H1 (cell line): ENCODE results near the gene ACTR1A. TPM values are rescaled to one million over a fixed set of nuclear protein-coding genes. Genes with fewer than 3 reads are reported as not detected.

Experiments used
- CTCF ChIA-PET: fragments of 300-600 bp; sonication (Branson Sonifier 250); formaldehyde crosslinking; loops from one replicate; lab custom pipeline; 2021; ENCODE audit not compliant: partially characterized antibody; lab: Charles Lee
- POLR2A ChIA-PET: fragments of 300-600 bp; sonication (Branson Sonifier 250); formaldehyde crosslinking; loops from one replicate; lab custom pipeline; 2021; ENCODE audit warnings: inconsistent platforms; ENCODE audit not compliant: partially characterized antibody; lab: Charles Lee
- DNase-seq, 2 experiments: peaks; one replicate each; pipeline versions ENCODE4 v3.0.0 to v3.0.0-alpha.2; 2010 to 2022; ENCODE audit warnings: low spot score in 2 of 2, low read depth in 1 of 2, mixed read lengths in 1 of 2
- FAIRE-seq: peaks from 2 replicates; lab custom pipeline; 2011; peaks lifted over from hg19 to GRCh38; lab: Jason Lieb, UNC
- H2AFZ ChIP-seq: 2 replicates; pipeline ENCODE4 v1.8.1; 2012; ENCODE audit warnings: low read length, inconsistent platforms
- H2AK5ac ChIP-seq: 2 replicates; pipeline ENCODE4 v1.6.1; 2013; ENCODE audit warnings: low read depth, low read length
- H2BK120ac ChIP-seq: replicated peaks from 2 replicates; pipeline ENCODE3; 2013; ENCODE audit warnings: low read depth, low read length, inconsistent platforms
- H2BK12ac ChIP-seq: 2 replicates; pipeline ENCODE4 v1.6.1; 2013; ENCODE audit warnings: low read depth, low read length
- H2BK15ac ChIP-seq: 2 replicates; pipeline ENCODE4 v1.6.1; 2013; ENCODE audit warnings: low read length
- H2BK20ac ChIP-seq: 2 replicates; pipeline ENCODE4 v1.6.1; 2013; ENCODE audit warnings: low read length
- H2BK5ac ChIP-seq: 2 replicates; pipeline ENCODE4 v1.6.1; 2013; ENCODE audit warnings: low read depth, low read length
- H3K14ac ChIP-seq: 2 replicates; pipeline ENCODE4 v1.6.1; 2013; ENCODE audit warnings: inconsistent platforms; ENCODE audit not compliant: insufficient read length
- H3K18ac ChIP-seq: 2 replicates; pipeline ENCODE4 v1.6.1; 2013; ENCODE audit warnings: low read length; ENCODE audit errors: extremely low read depth
- H3K23ac ChIP-seq: 2 replicates; pipeline ENCODE4 v1.6.1; 2013; ENCODE audit warnings: inconsistent platforms; ENCODE audit not compliant: insufficient read length
- H3K23me2 ChIP-seq: 2 replicates; pipeline ENCODE4 v1.6.1; 2013; ENCODE audit warnings: low read depth, low read length
- H3K27ac ChIP-seq: 2 replicates; pipeline ENCODE4 v1.6.1; 2011; ENCODE audit warnings: low read depth, low read length, inconsistent platforms
- H3K27me3 ChIP-seq, 4 experiments: replicated peaks in 1 of 4; 1 replicate in 1 of 4; 2 replicates in 3 of 4; pipeline versions ENCODE4 v1.6.1 to v1.8.1; 2011 to 2013; ENCODE audit warnings: low read length in 3 of 4, mild to moderate bottlenecking in 3 of 4, inconsistent platforms in 2 of 4, mixed read lengths in 2 of 4, moderate library complexity in 1 of 4; ENCODE audit not compliant: control insufficient read depth in 3 of 4, insufficient read depth in 3 of 4; ENCODE audit errors: extremely low read depth in 1 of 4
- H3K36me3 ChIP-seq, 4 experiments: 2 replicates each; pipeline versions ENCODE4 v1.6.1 to v1.8.1; 2011 to 2013; ENCODE audit warnings: mild to moderate bottlenecking in 4 of 4, low read length in 3 of 4, moderate library complexity in 2 of 4, control low read depth in 1 of 4, inconsistent platforms in 1 of 4; ENCODE audit not compliant: insufficient read depth in 4 of 4, control insufficient read depth in 2 of 4
- H3K4ac ChIP-seq: replicated peaks from 2 replicates; pipeline ENCODE3; 2013; ENCODE audit warnings: low read length, low read depth, mixed read lengths, inconsistent platforms; ENCODE audit not compliant: insufficient read length
- H3K4me1 ChIP-seq, 4 experiments: replicated peaks in 1 of 4; 1 replicate in 1 of 4; 2 replicates in 3 of 4; pipeline versions ENCODE4 v1.6.1 to v1.8.1; 2011 to 2013; ENCODE audit warnings: low read length in 3 of 4, inconsistent platforms in 2 of 4, mixed read lengths in 1 of 4; ENCODE audit not compliant: insufficient read depth in 4 of 4, control insufficient read depth in 3 of 4
- H3K4me2 ChIP-seq, 2 experiments: 2 replicates each; pipeline versions ENCODE4 v1.6.1 to v1.8.1; 2011 to 2013; ENCODE audit warnings: low read depth in 2 of 2, low read length in 2 of 2, control low read depth in 1 of 2, inconsistent platforms in 1 of 2, mild to moderate bottlenecking in 1 of 2; ENCODE audit not compliant: insufficient read depth in 1 of 2
- H3K4me3 ChIP-seq, 4 experiments: fragments of 200-600, 300-600 bp in 1 of 4; sonication (generic), shearing (Covaris generic), sonication (Bioruptor Twin) in 1 of 4; 2 replicates each; pipeline versions ENCODE4 v1.5.1 to v1.8.1; 2011 to 2016; ENCODE audit warnings: low read length in 4 of 4, low read depth in 3 of 4, control low read depth in 2 of 4, inconsistent platforms in 2 of 4, mild to moderate bottlenecking in 2 of 4, mixed read lengths in 1 of 4, moderate library complexity in 1 of 4; ENCODE audit not compliant: insufficient read depth in 2 of 4; ENCODE audit errors: extremely low read depth in 1 of 4
- H3K56ac ChIP-seq: replicated peaks from 2 replicates; pipeline ENCODE3; 2013; ENCODE audit warnings: low read depth, mild to moderate bottlenecking, mixed read lengths, low read length, inconsistent platforms; ENCODE audit not compliant: insufficient read length
- H3K79me1 ChIP-seq: 2 replicates; pipeline ENCODE4 v1.6.1; 2013; ENCODE audit warnings: low read depth, low read length, control low read depth
- H3K79me2 ChIP-seq, 2 experiments: 2 replicates each; pipeline versions ENCODE4 v1.6.1 to v1.8.1; 2012 to 2013; ENCODE audit warnings: low read length in 2 of 2, mild to moderate bottlenecking in 2 of 2, inconsistent platforms in 1 of 2; ENCODE audit not compliant: insufficient read depth in 2 of 2, control insufficient read depth in 1 of 2
- H3K9ac ChIP-seq, 4 experiments: replicated peaks in 1 of 4; 1 replicate in 1 of 4; 2 replicates in 3 of 4; pipeline versions ENCODE4 v1.6.1 to v1.8.1; 2011 to 2013; ENCODE audit warnings: low read depth in 3 of 4, low read length in 3 of 4, control low read depth in 2 of 4, mild to moderate bottlenecking in 2 of 4, moderate library complexity in 2 of 4, inconsistent platforms in 1 of 4; ENCODE audit errors: extremely low read depth in 1 of 4
- H3K9me3 ChIP-seq, 2 experiments: 2 replicates each; pipeline versions ENCODE4 v1.6.1 to v1.8.1; 2012 to 2013; ENCODE audit warnings: mild to moderate bottlenecking in 2 of 2, moderate library complexity in 2 of 2, control low read depth in 1 of 2, inconsistent platforms in 1 of 2, low read depth in 1 of 2, low read length in 1 of 2, mixed read lengths in 1 of 2; ENCODE audit not compliant: insufficient read depth in 2 of 2
- H4K20me1 ChIP-seq, 2 experiments: replicated peaks in 1 of 2; 2 replicates each; pipeline versions ENCODE3 to v1.8.1; 2011 to 2013; ENCODE audit warnings: inconsistent platforms in 2 of 2, low read length in 2 of 2, mild to moderate bottlenecking in 1 of 2; ENCODE audit not compliant: insufficient read depth in 2 of 2, control insufficient read depth in 1 of 2
- H4K5ac ChIP-seq: 2 replicates; pipeline ENCODE4 v1.6.1; 2013; ENCODE audit warnings: low read length, low read depth, mixed read lengths, inconsistent platforms; ENCODE audit not compliant: insufficient read length
- H4K8ac ChIP-seq: 2 replicates; pipeline ENCODE4 v1.8.0; 2013; ENCODE audit warnings: mild to moderate bottlenecking, moderate library complexity, low read length, inconsistent platforms; ENCODE audit not compliant: insufficient read depth; ENCODE audit errors: extremely low read depth
- H4K91ac ChIP-seq: replicated peaks from 2 replicates; pipeline ENCODE3; 2013; ENCODE audit warnings: low read length, mixed read lengths, inconsistent platforms; ENCODE audit not compliant: insufficient read length
- CTBP2 ChIP-seq: IDR thresholded peaks from 2 replicates; pipeline ENCODE4 v1.7.0; 2011; ENCODE audit warnings: borderline replicate concordance, mild to moderate bottlenecking, moderate library complexity, mixed read lengths, low read length; ENCODE audit not compliant: insufficient read depth, insufficient read length
- E2F6 ChIP-seq: IDR thresholded peaks from 2 replicates; pipeline ENCODE4 v1.6.1; 2012; ENCODE audit warnings: inconsistent platforms
- JUND ChIP-seq: IDR thresholded peaks from 2 replicates; pipeline ENCODE4 v1.6.1; 2011; ENCODE audit warnings: mild to moderate bottlenecking, improper control_type of control experiment, low read length
- MAX ChIP-seq: IDR thresholded peaks from 2 replicates; pipeline ENCODE4 v1.6.1; 2012; ENCODE audit warnings: inconsistent platforms
- PHF8 ChIP-seq: fragments of 200-600 bp; sonication (generic); conservative IDR thresholded peaks from 2 replicates; pipeline ENCODE4 v1.7.1; 2012; ENCODE audit warnings: low read depth, mild to moderate bottlenecking, inconsistent platforms, low read length, moderate library complexity
- RFX5 ChIP-seq: IDR thresholded peaks from 2 replicates; pipeline ENCODE4 v1.6.1; 2011; ENCODE audit warnings: low read depth, low read length, improper control_type of control experiment, borderline replicate concordance
- RXRA ChIP-seq: IDR thresholded peaks from 2 replicates; pipeline ENCODE4 v1.6.1; 2011; ENCODE audit warnings: low read depth, mild to moderate bottlenecking, low read length, moderate library complexity; ENCODE audit not compliant: insufficient read depth
- SP1 ChIP-seq: IDR thresholded peaks from 2 replicates; pipeline ENCODE4 v1.6.1; 2011; ENCODE audit warnings: low read depth, low read length
- YY1 ChIP-seq: IDR thresholded peaks from 2 replicates; pipeline ENCODE4 v1.6.1; 2011; ENCODE audit warnings: low read depth, mild to moderate bottlenecking, low read length
- WGBS, 2 experiments: shearing (Covaris generic) in 1 of 2; methylation state at CpG; one replicate each; pipeline versions ENCODE4 v1.1.6 to v1.1.7; 2013 to 2015; ENCODE audit warnings: low lambda C conversion rate in 2 of 2, mixed read lengths in 2 of 2, inconsistent platforms in 1 of 2, low coverage in 1 of 2, missing lambda C conversion rate in 1 of 2; ENCODE audit not compliant: insufficient replicate concordance in 2 of 2, insufficient coverage in 1 of 2, insufficient read length in 1 of 2; ENCODE audit errors: extremely low coverage in 1 of 2, missing lambda C conversion rate in 1 of 2; 5-methylcytosine and 5-hydroxymethylcytosine counted together
- polyA plus RNA-seq, 7 experiments: library from polyadenylated mRNA; depleted of rRNA in 3 of 7; stranded (reverse) in 5 of 7; unstranded in 2 of 7; fragments of >200 nt in 5 of 7; fragments of 200-250 nt in 2 of 7; gene quantifications; 1 replicate in 5 of 7; 2 replicates in 1 of 7; 4 replicates in 1 of 7; pipeline versions ENCODE4 v1.2.1 to v1.2.3, GENCODE V29; 2011 to 2013; ENCODE audit warnings: missing spikeins in 2 of 7, mixed read lengths in 2 of 7
- total RNA-seq: library from RNA; stranded (reverse); fragmentation: NEBNext Ultra II Directional; extraction: Animal tissue kit (Norgen Biotek cat#: 25700); gene quantifications from 2 replicates; pipeline ENCODE4 v1.2.1, GENCODE V29; 2021

ACTR1A gene
- total and polyA plus RNA-seq, 2 of the 8 experiments (the other 6 are each of a cell fraction or from before 2014, with no cell fraction given): 78.6 to 86.3 TPM

GRCh38 chr10:102449321-102450123 lies 53.0 kb downstream of the ACTR1A start:
- H3K4me3 ChIP-seq: peak overlapping the region; percentile 87 to 99 (median 98)
- peak overlapping the region; percentile 99 to 100 for H3K4me2 ChIP-seq
- peak overlapping the region; percentile 99 for H3K18ac ChIP-seq
- no peaks in the 10 kb centered on the region for H3K27me3 ChIP-seq
- peak overlapping the region; percentile 80; the same call in 1 of the 2 replicates for H2BK12ac ChIP-seq
- H3K9ac ChIP-seq: peak overlapping the region; percentile 62 to 96 (median 86)
- peak overlapping the region; percentile 82 for H3K4ac ChIP-seq
- ChIA-PET POLR2A (interaction anchor here (0.7 to 6.7 kb wide), 11 partner anchors 9 to 134 kb away, joined by 3 to 75 read pairs (median 7); partner anchors contain the start of genes CUEDC2 and FBXL15), CTCF (interaction anchor here (0.7 to 5.0 kb wide), 16 partner anchors 13 to 218 kb away, joined by 3 to 38 read pairs (median 4); partner anchors contain the start of genes FBXL15 and PITX3)
- peaks cover 3% of the 10 kb centered on the region; the same call in 1 of the 2 replicates for H3K79me1 ChIP-seq
- H2BK15ac ChIP-seq: peak overlapping the region; percentile 98; the same call in 1 of the 2 replicates
- no peak overlapping the region for H2BK20ac ChIP-seq
- peak overlapping the region; percentile 66 for H2AFZ ChIP-seq
- peaks cover 5 to 23% (median 13%) of the 10 kb centered on the region in 4 experiments for H3K4me1 ChIP-seq
- peaks cover 0 to 2% of the 10 kb centered on the region in 2 experiments for H4K20me1 ChIP-seq
- H3K14ac ChIP-seq: peak overlapping the region; percentile 64
- DNase-seq (peak in 1 of 2 experiments; percentile 74), FAIRE-seq (no peak)
- peaks cover 0 to 18% of the 10 kb centered on the region in 2 experiments; a peak in 2 of 4 replicates for H3K79me2 ChIP-seq
- H4K8ac ChIP-seq: peak overlapping the region; percentile 89; the same call in 1 of the 2 replicates
- peaks cover 9% of the 10 kb centered on the region for H3K23me2 ChIP-seq
- H3K36me3 ChIP-seq: peaks cover 0 to 20% (median 2%) of the 10 kb centered on the region in 4 experiments; a peak in 4 of 8 replicates
- peak overlapping the region; percentile 83 for H3K56ac ChIP-seq
- peak overlapping the region; percentile 97 for H4K91ac ChIP-seq
- WGBS, 2 experiments: 10% methylated on average over 28 of the region's 30 CpGs; no CpG with 5 or more reads in 1 of the 2 experiments
- peak overlapping the region; percentile 72 for H3K27ac ChIP-seq
- peak overlapping the region; percentile 79 for H2BK120ac ChIP-seq
- H3K9me3 ChIP-seq: no peaks in the 10 kb centered on the region
- peak overlapping the region; percentile 96 for H2BK5ac ChIP-seq
- H4K5ac ChIP-seq: peak overlapping the region; percentile 85
- H3K23ac ChIP-seq: peak overlapping the region; percentile 36
- peak overlapping the region; percentile 93; the same call in 1 of the 2 replicates for H2AK5ac ChIP-seq
- TF ChIP-seq YY1: 0 out of 2 replicates have a peak, but pooled peaks have one; percentile 19
- TF ChIP-seq RXRA: no peak
- TF ChIP-seq MAX: peak; percentile 55; the same call in 1 of the 2 replicates
- TF ChIP-seq SP1: no peak
- 0 out of 2 replicates have a peak, but pooled peaks have one; percentile 39 for TF ChIP-seq PHF8
- TF ChIP-seq E2F6: peak; percentile 54; the same call in 1 of the 2 replicates
- TF ChIP-seq JUND: no peak
- no peak for TF ChIP-seq CTBP2
- no peak for TF ChIP-seq RFX5
